ENCODE results near the gene OMA1.

Gene OMA1

GRCh38 chr1:58581641-58582040, 35.1 kb upstream of the OMA1 start:
- H3K4me3 ChIP-seq (ENCODE audit: low read length): no peak overlapping the region
- TF ChIP-seq CTCF (IDR thresholded peaks at IDR 0.05; ENCODE audit: insufficient read depth, low read depth, low read length, missing control alignments): no peak
- DNase-seq (ENCODE audit: low read depth): no peak

GRCh38 chr1:58580186-58580585, 33.7 kb upstream of the OMA1 start:
- TF ChIP-seq CTCF (IDR thresholded peaks at IDR 0.05; ENCODE audit: insufficient read depth, low read depth, low read length, missing control alignments): no peak
- DNase-seq (ENCODE audit: low read depth): peak; percentile 23
- H3K4me3 ChIP-seq (ENCODE audit: low read length): no peak overlapping the region

- peak overlapping the region; percentile 14 for H3K4me3 ChIP-seq (ENCODE audit: low read length)
- no peak for DNase-seq (ENCODE audit: low read depth)
- TF ChIP-seq CTCF (IDR thresholded peaks at IDR 0.05; ENCODE audit: insufficient read depth, low read depth, low read length, missing control alignments): no peak
Measured at GRCh38 chr1:58577654-58578030, 31.1 kb upstream of the OMA1 start.

- peak; percentile 99 for DNase-seq (ENCODE audit: low read depth)
- peak within 1 kb of the TSS; percentile 99 for H3K4me3 ChIP-seq (ENCODE audit: low read length)
- no peak for TF ChIP-seq CTCF (IDR thresholded peaks at IDR 0.05; ENCODE audit: insufficient read depth, low read depth, low read length, missing control alignments)
Measured at GRCh38 chr1:58576727-58577653, 30.5 kb upstream of the OMA1 start, which contains the start of gene TACSTD2. Gene TACSTD2, minus strand, starts transcription at chr1:58577252. Its CDS starts 96 bp downstream, at chr1:58577156.

GRCh38 chr1:58576325-58576726, 29.8 kb upstream of the OMA1 start:
- H3K4me3 ChIP-seq (ENCODE audit: low read length): peak overlapping the region; percentile 99
- peak; percentile 44 for DNase-seq (ENCODE audit: low read depth)
- no peak for TF ChIP-seq CTCF (IDR thresholded peaks at IDR 0.05; ENCODE audit: insufficient read depth, low read depth, low read length, missing control alignments)

DNA sequence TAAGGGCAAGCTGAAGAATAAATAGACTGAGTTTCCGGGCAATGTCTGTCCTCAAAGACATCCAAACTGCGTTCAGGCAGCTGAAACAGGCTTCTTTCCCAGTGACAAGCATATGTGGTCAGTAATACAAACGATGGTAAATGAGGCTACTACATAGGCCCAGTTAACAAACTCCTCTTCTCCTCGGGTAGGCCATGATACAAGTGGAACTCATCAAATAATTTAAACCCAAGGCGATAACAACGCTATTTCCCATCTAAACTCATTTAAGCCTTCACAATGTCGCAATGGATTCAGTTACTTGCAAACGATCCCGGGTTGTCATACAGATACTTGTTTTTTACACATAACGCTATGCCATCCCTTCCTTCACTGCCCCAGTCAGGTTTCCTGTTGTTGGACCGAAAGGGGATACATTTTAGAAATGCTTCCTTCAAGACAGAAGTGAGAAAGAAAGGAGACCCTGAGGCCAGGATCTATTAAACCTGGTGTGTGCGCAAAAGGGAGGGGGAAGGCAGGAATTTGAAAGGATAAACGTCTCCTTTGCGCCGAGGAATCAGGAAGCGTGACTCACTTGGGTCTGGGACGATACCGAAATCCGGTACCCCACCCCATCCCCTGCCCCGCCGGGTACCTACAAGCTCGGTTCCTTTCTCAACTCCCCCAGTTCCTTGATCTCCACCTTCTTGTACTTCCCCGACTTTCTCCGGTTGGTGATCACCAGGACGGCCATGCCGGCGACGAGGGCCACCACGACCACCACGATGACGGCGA, 29.2 kb upstream of the OMA1 start:
- no peak for TF ChIP-seq CTCF (IDR thresholded peaks at IDR 0.05; ENCODE audit: insufficient read depth, low read depth, low read length, missing control alignments)
- DNase-seq (ENCODE audit: low read depth): peak; percentile 56
- H3K4me3 ChIP-seq (ENCODE audit: low read length): peak overlapping the region; percentile 99

Data from epithelial cell of esophagus (primary cell).